Adipose tissue (tissue), 3 donors: ENCODE data around the gene APPL1. TPM values are rescaled to one million over a fixed set of nuclear protein-coding genes. Genes with fewer than 3 reads are reported as not detected.

Experiments used
- polyA plus RNA-seq, 3 donors: library from polyadenylated mRNA; stranded (reverse); fragments of 200-250 nt; gene quantifications; one replicate each; pipeline ENCODE4 v1.2.3, GENCODE V29; 2013
- donor health status: healthy with polysubstance abuse.
- donor health status: Bipolar disorder and iron deficiency.
- donor health status: healthy.

APPL1 gene
- polyA plus RNA-seq, 3 donors = 16.2 to 21.9 (median 19.5) TPM

Other genes with a start within 250 kb of the APPL1 start
- gene SPATA12, start 167.1 kb upstream of the APPL1 start, polyA plus RNA-seq = under 1 TPM in 1 of 3 donors, not detected in 2; 0.11 TPM
- 1 to 10 TPM in 1 of 3 donors, under 1 TPM in 2; 0.60 to 3.1 (median 0.85) TPM for gene IL17RD, start 62.4 kb upstream of the APPL1 start, polyA plus RNA-seq
- under 1 TPM; 0.56 to 0.64 (median 0.61) TPM for gene HESX1, start 27.8 kb upstream of the APPL1 start, polyA plus RNA-seq
- gene ASB14, start 65.0 kb downstream of the APPL1 start, polyA plus RNA-seq = not detected